HG03159 (cell line): Measurements from ENCODE around the gene PNPLA1.

Experiments used
- ATAC-seq: cut with Tn5 transposase; IDR thresholded peaks from one replicate; pipeline ENCODE4 v1.9.1; 2021; ENCODE audit warnings: mild to moderate bottlenecking, moderate library complexity; ENCODE audit not compliant: unreplicated experiment

Gene PNPLA1

DNA sequence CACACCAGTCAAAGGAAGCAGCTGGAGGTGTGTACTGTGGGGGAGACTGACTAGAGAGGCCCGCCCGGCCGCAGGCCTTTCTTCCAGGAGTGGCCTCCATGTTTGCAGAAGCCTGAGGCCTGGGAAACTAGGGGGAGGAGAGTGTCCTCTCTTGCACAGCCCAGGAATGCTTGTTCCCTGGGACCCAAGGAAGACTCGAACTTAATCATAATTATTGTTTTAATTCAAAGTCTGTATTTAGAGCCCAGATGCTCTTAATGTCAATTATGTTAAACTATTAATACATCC lies 43.7 kb downstream of the PNPLA1 start:
- ATAC-seq = no peak

DNA sequence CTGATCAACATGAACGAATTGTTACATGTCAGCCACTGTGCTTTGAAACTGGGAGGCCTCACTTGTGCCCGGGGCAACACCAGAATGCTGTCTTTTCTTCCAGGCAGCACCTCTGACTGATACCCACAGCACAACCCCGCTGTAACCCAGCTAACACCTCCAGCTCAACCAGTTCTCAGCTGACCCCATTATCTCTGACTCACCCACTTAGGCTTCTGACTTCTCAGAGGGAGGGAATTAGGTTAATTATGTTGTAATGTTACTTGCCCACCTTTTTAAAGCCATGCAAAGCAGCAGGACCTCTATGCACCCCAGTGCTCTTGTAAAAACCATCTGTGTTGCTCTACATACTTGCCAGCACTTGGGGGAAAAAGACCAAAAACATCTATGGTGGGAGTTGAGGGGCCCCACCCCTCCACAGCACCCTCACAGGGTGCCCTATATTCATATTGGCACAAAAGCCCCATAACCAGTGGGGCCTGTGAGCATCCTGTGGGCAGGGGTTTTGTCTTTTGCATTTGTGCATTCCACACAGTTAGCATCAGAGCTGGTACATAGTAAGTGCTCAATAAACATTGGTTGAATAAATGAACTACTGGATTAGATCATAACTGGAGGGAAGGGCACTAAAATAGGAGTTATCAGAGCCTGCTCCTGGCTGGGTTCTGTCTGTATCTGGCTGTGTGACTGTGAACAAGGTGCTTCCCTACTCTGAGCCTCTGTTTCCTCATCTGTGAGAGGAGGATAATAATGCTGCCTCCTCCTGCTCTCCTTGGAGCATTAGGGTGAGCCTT lies 44.6 kb downstream of the PNPLA1 start:
- ATAC-seq = no peak

GRCh38 chr6:36315921-36316320 lies 46.1 kb downstream of the PNPLA1 start:
- no peak for ATAC-seq

DNA sequence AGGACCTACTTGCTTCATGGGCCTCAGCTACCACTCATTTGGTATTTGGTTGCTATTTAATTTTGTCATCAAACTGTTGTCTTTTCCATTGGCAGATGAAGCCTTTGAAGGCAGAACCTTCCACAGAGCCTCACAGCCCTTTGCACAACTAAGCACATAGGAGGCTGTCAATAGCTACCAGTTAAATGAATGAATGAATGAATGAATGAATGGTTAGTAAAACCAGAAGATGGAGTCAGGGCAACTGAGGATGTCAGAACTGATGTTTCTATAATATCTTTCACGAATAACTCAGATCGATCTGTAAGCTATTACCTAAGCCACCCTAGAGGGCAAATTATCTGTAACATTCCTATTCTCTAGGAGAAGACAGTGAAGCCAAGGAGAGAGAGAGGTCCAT lies 47.8 kb downstream of the PNPLA1 start:
- ATAC-seq = no peak

- ATAC-seq = no peak
These were observed 49.0 kb downstream of the PNPLA1 start for GRCh38 chr6:36318690-36319435.

GRCh38 chr6:36319436-36319762 lies 49.5 kb downstream of the PNPLA1 start:
- no peak for ATAC-seq

- ATAC-seq = no peak
These were observed 50.0 kb downstream of the PNPLA1 start for GRCh38 chr6:36319821-36320220.

- ATAC-seq = no peak
These were observed 50.6 kb downstream of the PNPLA1 start for GRCh38 chr6:36320475-36320874.

DNA sequence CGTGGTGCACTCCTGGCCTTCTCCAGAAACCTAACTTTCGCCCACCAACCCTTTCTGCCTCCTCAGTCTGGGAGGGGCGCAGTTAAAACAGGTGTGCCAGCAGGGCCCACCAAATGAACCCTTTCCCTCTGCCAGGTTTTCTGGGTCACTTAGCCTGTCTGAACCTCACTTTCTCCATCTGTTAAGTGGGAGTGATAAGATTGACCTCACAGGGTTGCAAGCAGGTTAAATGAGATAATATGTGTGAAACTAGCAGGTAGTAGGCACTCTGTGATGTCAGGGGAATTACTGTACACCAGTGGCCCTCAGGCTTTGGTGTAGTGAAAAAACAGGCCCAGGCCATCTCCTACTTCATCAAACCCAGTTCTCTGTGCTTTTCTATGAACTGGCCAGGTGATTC lies 52.7 kb downstream of the PNPLA1 start:
- ATAC-seq = no peak

GRCh38 chr6:36323062-36323461 lies 53.2 kb downstream of the PNPLA1 start:
- no peak for ATAC-seq

DNA sequence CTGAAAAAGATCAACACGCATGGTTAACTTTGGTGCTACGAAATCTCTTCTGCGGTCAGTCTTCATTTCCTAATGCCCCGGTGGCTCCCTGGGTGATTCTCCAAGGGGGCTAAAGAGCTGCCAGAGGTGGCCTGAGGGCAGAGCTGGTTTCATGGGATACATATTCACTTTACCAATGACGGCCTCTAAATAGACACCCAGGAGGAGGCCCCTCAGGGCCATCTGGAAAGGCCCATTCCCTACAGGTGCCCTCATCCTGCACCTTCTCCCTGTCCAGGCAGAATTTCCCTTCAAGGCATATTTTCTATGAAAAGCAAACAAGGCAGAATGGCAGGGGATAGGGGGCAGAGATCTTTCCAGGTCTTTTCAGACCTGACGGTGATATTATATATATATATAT lies 54.3 kb downstream of the PNPLA1 start:
- no peak for ATAC-seq

DNA sequence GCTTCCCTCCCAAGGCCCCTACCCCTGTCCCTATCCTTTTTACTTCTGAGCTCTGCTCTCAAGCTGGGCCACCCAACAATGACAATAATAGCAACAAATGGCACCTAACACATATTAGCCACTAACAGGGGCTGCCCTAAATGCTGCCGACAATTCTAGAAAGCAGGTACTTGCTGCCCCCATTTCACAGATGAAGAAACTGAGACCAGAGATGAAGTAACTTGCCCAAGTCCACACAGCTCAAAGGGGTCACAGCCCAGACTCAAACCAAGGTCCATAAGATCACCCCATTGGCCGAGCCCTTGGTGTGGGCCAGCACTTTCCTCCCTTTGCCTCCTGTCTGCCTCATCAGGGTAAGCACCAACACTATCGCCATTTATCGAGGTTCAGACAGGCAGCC lies 54.9 kb downstream of the PNPLA1 start:
- ATAC-seq = no peak

DNA sequence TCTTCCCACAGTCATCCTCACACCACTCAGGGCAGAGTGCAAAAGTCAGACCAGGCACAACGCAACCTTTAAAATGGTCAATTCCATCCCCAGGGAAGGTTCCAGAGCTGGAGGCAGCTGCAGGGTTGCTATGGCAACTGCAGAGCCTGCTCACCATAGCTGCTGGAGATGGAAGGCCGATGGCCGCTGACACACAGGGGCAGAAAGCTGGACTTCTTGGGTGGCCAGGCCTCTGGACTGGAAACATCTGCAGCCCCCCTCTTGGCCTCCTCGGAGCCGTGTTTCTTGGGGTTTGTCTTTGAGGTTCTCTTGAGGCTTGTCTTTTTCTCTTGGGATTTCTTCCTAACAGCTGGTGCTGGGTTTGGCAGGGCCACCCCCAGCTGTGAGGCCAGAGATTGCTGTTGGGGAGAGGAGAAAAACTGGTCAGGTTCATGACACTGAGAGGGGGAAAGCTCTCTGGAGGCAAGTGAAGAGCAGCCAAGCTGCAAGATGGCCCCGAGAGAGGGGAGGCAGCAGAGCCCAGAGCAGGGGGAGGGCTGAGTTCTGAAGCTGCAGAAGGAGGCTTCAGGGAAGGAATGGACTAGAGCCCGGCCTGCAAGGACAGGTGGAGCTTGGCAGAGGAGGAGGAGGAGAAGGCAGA lies 56.6 kb downstream of the PNPLA1 start:
- ATAC-seq = no peak

DNA sequence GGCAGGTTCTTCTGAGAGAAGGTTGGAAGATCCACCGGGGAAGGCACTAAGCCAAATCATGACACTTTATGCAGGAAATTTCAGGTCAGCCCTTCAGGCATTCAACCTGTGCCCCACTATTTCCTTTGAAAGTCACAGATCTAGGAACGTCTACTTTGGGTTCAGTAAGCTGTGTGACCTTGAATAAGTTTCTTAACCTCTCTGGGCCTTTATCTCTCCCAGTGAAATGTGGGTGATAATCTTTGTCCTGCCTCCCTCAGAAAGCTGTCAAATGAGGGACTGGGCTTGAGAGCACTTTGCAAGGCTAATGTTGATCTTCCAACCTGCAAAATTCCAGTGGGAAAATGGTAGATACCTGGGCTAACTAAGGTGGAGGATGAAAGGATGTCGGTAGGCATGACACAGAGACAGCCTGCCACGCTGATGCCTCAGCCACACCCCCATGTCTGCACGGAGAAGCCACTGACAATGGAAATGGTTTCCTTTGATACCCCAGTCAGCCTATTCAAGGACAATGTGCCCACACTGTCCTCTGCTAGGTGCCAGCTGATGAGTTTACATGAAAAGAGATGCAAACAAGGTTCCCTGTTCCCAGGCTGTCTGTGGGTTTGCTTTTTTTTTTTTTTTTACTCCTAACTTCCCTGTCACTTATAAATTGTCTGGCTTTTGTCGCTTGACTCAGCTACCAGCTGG lies 57.5 kb downstream of the PNPLA1 start:
- no peak for ATAC-seq

- ATAC-seq = no peak
These were observed 58.0 kb downstream of the PNPLA1 start for GRCh38 chr6:36327919-36328236.

DNA sequence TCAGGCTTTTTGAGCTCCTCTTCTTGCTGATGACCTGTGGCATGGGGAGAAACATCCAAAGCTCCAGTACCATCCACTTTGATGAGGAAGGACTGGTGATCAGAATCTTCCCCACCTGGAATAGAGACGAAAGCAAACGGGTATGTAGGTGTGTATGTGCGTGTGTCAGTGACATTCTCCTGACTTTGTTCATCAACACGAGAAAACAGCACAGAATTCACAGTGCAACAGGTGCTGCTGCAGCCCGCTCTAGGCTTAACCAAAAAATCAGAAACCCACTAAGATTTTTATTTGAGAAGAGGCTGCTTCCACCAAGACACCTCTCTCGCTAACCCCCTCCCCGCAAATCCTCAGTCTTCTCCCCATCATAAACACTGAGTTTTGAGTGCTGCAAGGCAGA lies 58.7 kb downstream of the PNPLA1 start:
- ATAC-seq = no peak

DNA sequence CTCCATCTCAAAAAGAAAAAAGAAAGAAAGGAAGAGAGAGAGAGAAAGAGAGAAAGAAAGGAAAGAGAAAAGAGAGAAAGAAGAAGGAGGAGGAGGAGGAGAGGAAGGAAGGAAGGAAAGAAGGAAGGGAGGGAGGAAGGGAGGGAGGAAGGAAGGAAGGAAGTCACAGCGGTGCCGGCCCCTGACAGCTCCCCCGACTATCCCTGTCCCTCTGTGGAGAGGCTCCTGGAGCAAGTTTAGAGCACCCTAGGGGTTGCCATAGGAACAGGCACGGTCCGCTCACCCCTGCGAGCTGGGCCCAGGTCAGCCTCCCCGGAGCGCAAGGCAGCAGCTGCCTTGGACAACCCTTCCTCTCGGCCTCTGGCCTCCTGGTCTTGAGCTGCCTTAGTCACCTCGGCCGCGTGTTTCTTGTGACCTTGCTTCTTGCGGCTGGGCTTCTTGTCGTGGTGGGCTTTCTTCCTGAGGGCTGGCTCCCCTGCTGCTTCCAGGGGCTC lies 60.0 kb downstream of the PNPLA1 start:
- ATAC-seq = no peak

- no peak for ATAC-seq
These were observed 60.5 kb downstream of the PNPLA1 start for GRCh38 chr6:36330366-36330765.

DNA sequence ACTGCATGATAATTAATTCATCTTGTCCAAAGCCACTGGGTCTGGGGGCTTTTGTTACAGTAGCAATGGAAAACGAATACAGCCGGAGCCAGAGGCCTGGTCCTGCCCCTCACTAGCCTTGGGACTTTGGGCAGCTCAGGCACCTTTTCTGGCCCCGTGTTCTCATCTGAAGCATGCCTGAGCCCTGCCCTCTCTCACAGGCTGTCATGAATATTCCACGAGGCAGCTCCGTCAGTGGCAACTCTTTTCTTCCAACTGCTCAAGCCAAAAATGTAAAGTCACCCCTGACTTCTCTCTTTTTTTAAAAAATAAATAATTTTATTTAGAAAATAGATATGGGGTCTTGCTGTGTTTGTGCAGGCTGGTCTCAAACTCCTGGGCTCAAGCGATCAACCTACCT lies 61.5 kb downstream of the PNPLA1 start:
- no peak for ATAC-seq

DNA sequence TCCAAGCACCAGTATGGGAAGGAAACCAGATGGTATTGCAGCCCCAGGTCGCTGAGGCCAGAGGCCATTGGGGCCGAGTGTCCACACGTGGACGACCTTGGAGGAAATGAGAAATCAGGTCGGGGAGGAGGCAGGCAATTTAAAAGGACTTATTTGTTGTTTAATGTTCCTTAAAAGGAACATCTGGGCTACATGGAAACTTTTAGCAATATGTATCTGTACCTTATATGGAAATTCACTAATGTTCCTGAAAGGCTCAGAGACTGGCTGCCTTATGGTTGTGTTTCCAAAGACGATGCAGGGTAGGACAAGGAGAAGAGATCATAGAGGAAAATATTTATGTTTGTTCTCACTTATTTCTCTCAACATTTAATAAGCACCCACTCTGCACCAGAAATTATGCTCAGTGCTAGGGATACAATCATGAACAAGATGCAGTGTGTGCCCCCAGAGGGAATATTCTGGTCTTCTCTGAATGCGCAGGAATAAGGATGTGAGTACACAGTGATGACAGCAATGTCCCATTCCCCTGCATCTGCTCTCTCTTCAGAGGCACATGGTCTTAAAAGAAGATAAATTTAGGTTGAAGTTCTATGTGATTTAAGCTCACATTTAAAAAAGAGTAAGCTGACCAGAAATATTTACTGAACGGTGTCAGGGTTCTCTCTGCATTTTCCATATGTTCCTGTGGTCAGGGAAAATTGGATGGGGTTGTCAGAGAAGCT lies 63.5 kb downstream of the PNPLA1 start:
- ATAC-seq = no peak
